OCI-LY7 (cell line): Measurements from ENCODE around the gene SUMF1. TPM values are rescaled to one million over a fixed set of nuclear protein-coding genes. Genes with fewer than 3 reads are reported as not detected.
"Not testable (repeated sequence)": the region's sequence is repeated elsewhere in the genome, so short reads cannot be mapped to it uniquely, and the experiment has no call there.

Experiments used
- BruUV-seq: library from RNA; stranded (reverse); fragments of 400-500 nt; replicated peaks from 2 replicates; lab custom pipeline; 2021; lab: Mats Ljungman, UMichigan
- CTCF ChIA-PET: fragments of 300-600 bp; sonication (Branson Sonifier 250); formaldehyde crosslinking; loops from one replicate; lab custom pipeline; 2022; ENCODE audit warnings: antibody characterized with exemption; ENCODE audit not compliant: unreplicated experiment; lab: Charles Lee
- POLR2A ChIA-PET: fragments of 300-600 bp; sonication (Branson Sonifier 250); formaldehyde crosslinking; loops from one replicate; lab custom pipeline; 2022; ENCODE audit warnings: antibody characterized with exemption; lab: Charles Lee
- DNase-seq: peaks from one replicate; pipeline ENCODE4 v3.0.0-alpha.2; 2015; ENCODE audit warnings: low spot score
- H2AFZ ChIP-seq: fragments of 200-600 bp; sonication (generic), shearing (Covaris generic); 2 replicates; pipeline ENCODE4 v1.6.1; 2014; ENCODE audit warnings: mild to moderate bottlenecking, antibody characterized with exemption, low read length, moderate library complexity
- H3K27ac ChIP-seq: fragments of 200-600 bp; sonication (generic); 2 replicates; pipeline ENCODE4 v1.5.1; 2014; ENCODE audit warnings: mixed run types, low read depth, mild to moderate bottlenecking, moderate library complexity, low read length, inconsistent platforms; ENCODE audit not compliant: poor library complexity, severe bottlenecking
- H3K36me3 ChIP-seq: fragments of 200-600 bp; sonication (generic); 2 replicates; pipeline ENCODE4 v1.6.1; 2014; ENCODE audit warnings: mild to moderate bottlenecking, antibody characterized with exemption, low read length, moderate library complexity, mixed read lengths; ENCODE audit not compliant: insufficient read depth
- H3K4me1 ChIP-seq: fragments of 200-600 bp; sonication (generic); 2 replicates; pipeline ENCODE4 v1.5.1; 2014; ENCODE audit warnings: mild to moderate bottlenecking, low read length; ENCODE audit not compliant: insufficient read depth, poor library complexity, severe bottlenecking
- H3K4me2 ChIP-seq: fragments of 200-600 bp; sonication (generic); 2 replicates; pipeline ENCODE4 v1.6.1; 2014; ENCODE audit warnings: mild to moderate bottlenecking, low read length
- H3K4me3 ChIP-seq: fragments of 200-600 bp; sonication (generic); 2 replicates; pipeline ENCODE4 v1.5.1; 2014; ENCODE audit warnings: mild to moderate bottlenecking, low read depth, low read length; ENCODE audit not compliant: poor library complexity, severe bottlenecking
- H3K79me2 ChIP-seq: fragments of 200-600 bp; sonication (generic); 2 replicates; pipeline ENCODE4 v1.6.1; 2016; ENCODE audit warnings: low read depth, mild to moderate bottlenecking, low read length, moderate library complexity, mixed read lengths; ENCODE audit not compliant: insufficient read depth
- H3K9me2 ChIP-seq: fragments of 200-600 bp; sonication (generic); 2 replicates; pipeline ENCODE4 v1.6.1; 2016; ENCODE audit warnings: mild to moderate bottlenecking, low read length, mixed read lengths; ENCODE audit not compliant: insufficient read depth
- H3K9me3 ChIP-seq: fragments of 200-600 bp; sonication (generic); 2 replicates; pipeline ENCODE4 v1.6.1; 2014; ENCODE audit warnings: mild to moderate bottlenecking, mixed run types, low read length, mixed read lengths
- H4K20me1 ChIP-seq: fragments of 200-600 bp; sonication (generic); 2 replicates; pipeline ENCODE4 v1.6.1; 2014; ENCODE audit warnings: mild to moderate bottlenecking, antibody characterized with exemption, low read length, moderate library complexity, mixed read lengths; ENCODE audit not compliant: insufficient read depth
- CTCF ChIP-seq: fragments of 200-600 bp; sonication (generic); conservative IDR thresholded peaks from 2 replicates; pipeline ENCODE4 v1.5.1; 2014; ENCODE audit warnings: mild to moderate bottlenecking, antibody characterized with exemption, low read length, moderate library complexity, mixed read lengths
- EZH2phosphoT487 ChIP-seq: fragments of 200-600 bp; sonication (generic); IDR thresholded peaks from 2 replicates; pipeline ENCODE4 v1.6.1; 2018; ENCODE audit warnings: low read depth, borderline replicate concordance, mild to moderate bottlenecking, mixed run types, antibody characterized with exemption, low read length, moderate library complexity, mixed read lengths
- intact Hi-C: fragments of 100-400 bp; cut with micrococcal nuclease; formaldehyde crosslinking; loops from one replicate; pipeline ENCODE4 v1.10.0; 2022; ENCODE audit not compliant: unreplicated experiment
- total RNA-seq, 2 experiments: library from RNA; depleted of rRNA in 1 of 2; stranded (reverse); fragments of >200 nt in 1 of 2; shearing (Covaris generic) in 1 of 2; gene quantifications; 2 replicates each; pipeline ENCODE4 v1.2.3, GENCODE V29; 2014 to 2022

SUMF1 gene
- total RNA-seq, 2 experiments from 2014 or later, result 9.1 to 11.9 TPM

GRCh38 chr3:4461468-4462090, 5.5 kb downstream of the SUMF1 start:
- ChIA-PET POLR2A (no interaction called here), CTCF (no interaction called here)
- no peaks in the 10 kb centered on the region for H3K9me2 ChIP-seq
- H3K4me1 ChIP-seq, result peaks cover 6% of the 10 kb centered on the region
- H4K20me1 ChIP-seq, result no peaks in the 10 kb centered on the region
- no peak overlapping the region for H3K4me3 ChIP-seq
- no peaks in the 10 kb centered on the region for H3K9me3 ChIP-seq
- no peak for DNase-seq
- no peak for TF ChIP-seq EZH2phosphoT487
- TF ChIP-seq CTCF, result no peak
- no peak overlapping the region for H3K27ac ChIP-seq
- H3K4me2 ChIP-seq, result no peak overlapping the region
- no peaks in the 10 kb centered on the region for H3K36me3 ChIP-seq
- intact Hi-C loops, result no loop called here
- peaks cover 4% of the 10 kb centered on the region; the same call in 1 of the 2 replicates for H3K79me2 ChIP-seq
- no peak overlapping the region for H2AFZ ChIP-seq
- no TSS peak for BruUV-seq

- Histone ChIP-seq H3K9me2 (no peaks in the 10 kb centered on the region), H4K20me1 (no peaks in the 10 kb centered on the region), H2AFZ (no peak overlapping the region), H3K36me3 (no peaks in the 10 kb centered on the region), H3K27ac (no peak overlapping the region), H3K79me2 (no peaks in the 10 kb centered on the region), H3K4me3 (no peak overlapping the region), H3K4me1 (no peaks in the 10 kb centered on the region), H3K9me3 (no peaks in the 10 kb centered on the region), H3K4me2 (no peak overlapping the region)
- TF ChIP-seq CTCF (no peak), EZH2phosphoT487 (no peak)
- no peak for DNase-seq
- intact Hi-C loops, result no loop called here
- CTCF ChIA-PET, result no interaction called here
- BruUV-seq, result no TSS peak
- POLR2A ChIA-PET, result interaction anchor here (0.7 to 0.8 kb wide), 2 partner anchors 9 to 26 kb away, joined by 3 read pairs; no protein-coding TSS in a partner anchor
Measured at GRCh38 chr3:4460334-4460733, 6.7 kb downstream of the SUMF1 start.

GRCh38 chr3:4458961-4459360, 8.1 kb downstream of the SUMF1 start:
- CTCF ChIA-PET, result no interaction called here
- intact Hi-C loops, result no loop called here
- BruUV-seq, result no TSS peak

GRCh38 chr3:4456780-4457179, 10.3 kb downstream of the SUMF1 start:
- H3K4me3 ChIP-seq, H4K20me1 ChIP-seq, BruUV-seq, H2AFZ ChIP-seq, H3K4me2 ChIP-seq, H3K79me2 ChIP-seq, DNase-seq, H3K36me3 ChIP-seq, H3K9me2 ChIP-seq, H3K27ac ChIP-seq, POLR2A ChIA-PET, H3K9me3 ChIP-seq, H3K4me1 ChIP-seq, CTCF ChIA-PET, intact Hi-C loops: not testable (repeated sequence)

More at GRCh38 chr3:4458961-4459360, 8.1 kb downstream of the SUMF1 start:
- DNase-seq, result no peak
- H4K20me1 ChIP-seq, result no peaks in the 10 kb centered on the region
- no peaks in the 10 kb centered on the region for H3K36me3 ChIP-seq
- POLR2A ChIA-PET, result no interaction called here
- H3K4me1 ChIP-seq, result no peaks in the 10 kb centered on the region
- no peaks in the 10 kb centered on the region for H3K79me2 ChIP-seq
- H3K27ac ChIP-seq, result no peak overlapping the region
- no peaks in the 10 kb centered on the region for H3K9me3 ChIP-seq
- TF ChIP-seq EZH2phosphoT487, result no peak
- TF ChIP-seq CTCF, result no peak
- H3K4me2 ChIP-seq, result no peak overlapping the region
- no peak overlapping the region for H2AFZ ChIP-seq
- H3K9me2 ChIP-seq, result no peaks in the 10 kb centered on the region
- H3K4me3 ChIP-seq, result no peak overlapping the region
